ENCODE data around the gene KLHL29. TPM values are rescaled to one million over a fixed set of nuclear protein-coding genes. Genes with fewer than 3 reads are reported as not detected.

Gene KLHL29
- total RNA-seq, 1 donor from 2014 or later: 5.0 TPM

- no peak for DNase-seq (ENCODE audit: extremely low spot score, unreplicated experiment)
These were observed 145.9 kb downstream of the KLHL29 start for GRCh38 chr2:23530909-23531276.

GRCh38 chr2:23531280-23531679 is 146.3 kb downstream of the KLHL29 start:
- Mint-ChIP-seq H3K9me3 (ENCODE audit: unreplicated experiment) (no peaks in the 10 kb centered on the region), H3K27me3 (ENCODE audit: unreplicated experiment) (no peaks in the 10 kb centered on the region), H3K4me1 (ENCODE audit: unreplicated experiment) (peaks cover 9% of the 10 kb centered on the region), H3K4me3 (ENCODE audit: unreplicated experiment) (no peak overlapping the region), H3K36me3 (ENCODE audit: unreplicated experiment) (no peaks in the 10 kb centered on the region), H3K27ac (ENCODE audit: unreplicated experiment) (no peak overlapping the region)
- no peak for DNase-seq (ENCODE audit: extremely low spot score, unreplicated experiment)
- TF ChIP-seq, protein P1, sequence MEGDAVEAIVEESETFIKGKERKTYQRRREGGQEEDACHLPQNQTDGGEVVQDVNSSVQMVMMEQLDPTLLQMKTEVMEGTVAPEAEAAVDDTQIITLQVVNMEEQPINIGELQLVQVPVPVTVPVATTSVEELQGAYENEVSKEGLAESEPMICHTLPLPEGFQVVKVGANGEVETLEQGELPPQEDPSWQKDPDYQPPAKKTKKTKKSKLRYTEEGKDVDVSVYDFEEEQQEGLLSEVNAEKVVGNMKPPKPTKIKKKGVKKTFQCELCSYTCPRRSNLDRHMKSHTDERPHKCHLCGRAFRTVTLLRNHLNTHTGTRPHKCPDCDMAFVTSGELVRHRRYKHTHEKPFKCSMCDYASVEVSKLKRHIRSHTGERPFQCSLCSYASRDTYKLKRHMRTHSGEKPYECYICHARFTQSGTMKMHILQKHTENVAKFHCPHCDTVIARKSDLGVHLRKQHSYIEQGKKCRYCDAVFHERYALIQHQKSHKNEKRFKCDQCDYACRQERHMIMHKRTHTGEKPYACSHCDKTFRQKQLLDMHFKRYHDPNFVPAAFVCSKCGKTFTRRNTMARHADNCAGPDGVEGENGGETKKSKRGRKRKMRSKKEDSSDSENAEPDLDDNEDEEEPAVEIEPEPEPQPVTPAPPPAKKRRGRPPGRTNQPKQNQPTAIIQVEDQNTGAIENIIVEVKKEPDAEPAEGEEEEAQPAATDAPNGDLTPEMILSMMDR (IDR thresholded peaks at IDR 0.05): no peak

More at GRCh38 chr2:23530909-23531276, 145.9 kb downstream of the KLHL29 start:
- H3K27me3 Mint-ChIP-seq (ENCODE audit: unreplicated experiment): no peaks in the 10 kb centered on the region
- H3K27ac Mint-ChIP-seq (ENCODE audit: unreplicated experiment): no peak overlapping the region
- no peaks in the 10 kb centered on the region for H3K9me3 Mint-ChIP-seq (ENCODE audit: unreplicated experiment)
- H3K4me3 Mint-ChIP-seq (ENCODE audit: unreplicated experiment): no peak overlapping the region
- TF ChIP-seq, protein P1 (IDR thresholded peaks at IDR 0.05): no peak
- peaks cover 9% of the 10 kb centered on the region for H3K4me1 Mint-ChIP-seq (ENCODE audit: unreplicated experiment)
- no peaks in the 10 kb centered on the region for H3K36me3 Mint-ChIP-seq (ENCODE audit: unreplicated experiment)

DNA sequence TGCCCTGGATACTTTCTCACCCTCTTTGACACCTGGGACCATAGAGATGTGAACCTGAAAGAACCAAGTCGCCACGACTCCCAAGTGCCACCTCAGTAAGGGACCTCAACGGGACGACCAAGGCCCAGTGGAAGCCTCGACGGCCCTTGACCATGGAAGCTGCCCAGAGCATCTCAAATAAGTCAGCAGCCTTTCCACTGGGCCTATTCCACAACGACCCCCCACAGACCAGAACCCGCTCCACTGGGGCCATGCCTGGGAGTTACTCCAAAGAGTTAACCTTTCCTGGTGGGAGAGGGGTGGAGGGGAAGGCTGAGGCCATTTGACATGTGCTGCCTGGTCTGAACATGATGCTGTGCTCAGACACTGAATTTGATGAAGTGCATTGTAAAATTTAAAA is 146.9 kb downstream of the KLHL29 start:
- Mint-ChIP-seq H3K27ac (ENCODE audit: unreplicated experiment) (no peak overlapping the region), H3K4me3 (ENCODE audit: unreplicated experiment) (no peak overlapping the region)
- no peak for DNase-seq (ENCODE audit: extremely low spot score, unreplicated experiment)

GRCh38 chr2:23532391-23533337 is 147.7 kb downstream of the KLHL29 start:
- no peak overlapping the region for H3K27ac Mint-ChIP-seq (ENCODE audit: unreplicated experiment)
- no peaks in the 10 kb centered on the region for H3K36me3 Mint-ChIP-seq (ENCODE audit: unreplicated experiment)
- no peak overlapping the region for H3K4me3 Mint-ChIP-seq (ENCODE audit: unreplicated experiment)
- H3K9me3 Mint-ChIP-seq (ENCODE audit: unreplicated experiment): no peaks in the 10 kb centered on the region
- no peak for DNase-seq (ENCODE audit: extremely low spot score, unreplicated experiment)
- TF ChIP-seq, protein P1 (IDR thresholded peaks at IDR 0.05): no peak
- H3K4me1 Mint-ChIP-seq (ENCODE audit: unreplicated experiment): peaks cover 9% of the 10 kb centered on the region
- no peaks in the 10 kb centered on the region for H3K27me3 Mint-ChIP-seq (ENCODE audit: unreplicated experiment)

More for the DNA sequence above, 146.9 kb downstream of the KLHL29 start:
- TF ChIP-seq, protein P1 (IDR thresholded peaks at IDR 0.05): no peak
- no peaks in the 10 kb centered on the region for H3K27me3 Mint-ChIP-seq (ENCODE audit: unreplicated experiment)
- H3K9me3 Mint-ChIP-seq (ENCODE audit: unreplicated experiment): no peaks in the 10 kb centered on the region
- H3K4me1 Mint-ChIP-seq (ENCODE audit: unreplicated experiment): peaks cover 9% of the 10 kb centered on the region
- no peaks in the 10 kb centered on the region for H3K36me3 Mint-ChIP-seq (ENCODE audit: unreplicated experiment)

DNA sequence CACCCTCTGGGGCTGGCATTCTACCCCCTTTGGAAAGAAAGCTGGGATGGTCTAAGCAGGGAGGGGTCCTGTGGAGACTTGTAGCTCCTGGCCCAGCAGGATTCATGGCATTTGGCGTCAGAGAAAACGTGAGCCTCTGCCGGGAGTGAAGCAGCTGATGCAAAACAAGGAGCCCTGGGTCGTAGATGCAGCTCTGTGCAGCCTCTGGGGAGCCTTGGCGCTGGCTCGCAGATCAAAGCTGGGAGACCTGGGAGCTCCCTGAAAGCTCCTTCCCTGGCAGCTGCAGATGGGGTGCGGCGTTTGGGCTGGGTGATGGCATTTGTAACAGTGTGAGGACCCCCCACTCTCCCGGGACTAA is 148.3 kb downstream of the KLHL29 start:
- Mint-ChIP-seq H3K27ac (ENCODE audit: unreplicated experiment) (no peak overlapping the region), H3K4me3 (ENCODE audit: unreplicated experiment) (no peak overlapping the region), H3K4me1 (ENCODE audit: unreplicated experiment) (peaks cover 9% of the 10 kb centered on the region), H3K36me3 (ENCODE audit: unreplicated experiment) (no peaks in the 10 kb centered on the region), H3K9me3 (ENCODE audit: unreplicated experiment) (no peaks in the 10 kb centered on the region), H3K27me3 (ENCODE audit: unreplicated experiment) (peaks cover under 1% of the 10 kb centered on the region)
- no peak for DNase-seq (ENCODE audit: extremely low spot score, unreplicated experiment)
- TF ChIP-seq, protein P1 (IDR thresholded peaks at IDR 0.05): no peak
